ENCODE data around the gene AQP1. TPM values are rescaled to one million over a fixed set of nuclear protein-coding genes. Genes with fewer than 3 reads are reported as not detected.

The AQP1 gene
- total RNA-seq, 3 donors from 2014 or later = 132 to 213 (median 177) TPM

DNA sequence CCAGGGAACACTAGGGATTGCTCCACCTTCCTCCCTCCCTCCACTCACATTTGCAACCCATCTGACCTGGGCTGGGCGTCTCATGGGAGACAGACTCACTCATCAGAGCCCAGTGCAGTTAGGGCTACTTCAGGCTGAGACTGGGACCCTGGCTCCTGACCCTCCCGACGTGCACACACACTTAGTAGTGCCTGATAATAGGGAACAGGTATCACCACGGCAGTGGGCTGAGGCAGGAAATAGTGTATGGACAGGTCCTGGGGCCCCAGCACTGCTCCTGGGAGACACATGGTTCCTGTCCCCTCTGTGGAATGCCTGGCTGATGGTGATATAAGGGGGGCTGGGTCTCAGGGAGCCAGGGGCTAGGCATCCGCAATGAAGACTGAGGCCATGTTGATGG, 14.3 kb downstream of the AQP1 start:
- Histone ChIP-seq H3K9me3 (peaks cover 6 to 10% of the 10 kb centered on the region in 2 donors), H3K4me1 (no peaks in the 10 kb centered on the region), H3K4me3 (no peak overlapping the region), H3K27me3 (no peaks in the 10 kb centered on the region), H3K36me3 (no peaks in the 10 kb centered on the region), H3K27ac (no peak overlapping the region)
- DNase-seq (ENCODE audit: low spot score in 2 of 2) = peak in 1 of 2 donors; percentile 33
- intact Hi-C loops (cut with DNase I; ENCODE audit: low total_unique reads) = no loop called here
- TF ChIP-seq, protein P1, sequence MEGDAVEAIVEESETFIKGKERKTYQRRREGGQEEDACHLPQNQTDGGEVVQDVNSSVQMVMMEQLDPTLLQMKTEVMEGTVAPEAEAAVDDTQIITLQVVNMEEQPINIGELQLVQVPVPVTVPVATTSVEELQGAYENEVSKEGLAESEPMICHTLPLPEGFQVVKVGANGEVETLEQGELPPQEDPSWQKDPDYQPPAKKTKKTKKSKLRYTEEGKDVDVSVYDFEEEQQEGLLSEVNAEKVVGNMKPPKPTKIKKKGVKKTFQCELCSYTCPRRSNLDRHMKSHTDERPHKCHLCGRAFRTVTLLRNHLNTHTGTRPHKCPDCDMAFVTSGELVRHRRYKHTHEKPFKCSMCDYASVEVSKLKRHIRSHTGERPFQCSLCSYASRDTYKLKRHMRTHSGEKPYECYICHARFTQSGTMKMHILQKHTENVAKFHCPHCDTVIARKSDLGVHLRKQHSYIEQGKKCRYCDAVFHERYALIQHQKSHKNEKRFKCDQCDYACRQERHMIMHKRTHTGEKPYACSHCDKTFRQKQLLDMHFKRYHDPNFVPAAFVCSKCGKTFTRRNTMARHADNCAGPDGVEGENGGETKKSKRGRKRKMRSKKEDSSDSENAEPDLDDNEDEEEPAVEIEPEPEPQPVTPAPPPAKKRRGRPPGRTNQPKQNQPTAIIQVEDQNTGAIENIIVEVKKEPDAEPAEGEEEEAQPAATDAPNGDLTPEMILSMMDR (IDR thresholded peaks at IDR 0.05) = no peak
- TF ChIP-seq POLR2AphosphoS5 (IDR thresholded peaks at IDR 0.05) (no peak), POLR2A (IDR thresholded peaks at IDR 0.05) (no peak)

- H3K4me1 ChIP-seq = no peaks in the 10 kb centered on the region
- intact Hi-C loops (cut with DNase I; ENCODE audit: low total_unique reads) = no loop called here
- peak; percentile 11 to 31 for DNase-seq (ENCODE audit: low spot score in 2 of 2)
- no peaks in the 10 kb centered on the region for H3K36me3 ChIP-seq
- no peaks in the 10 kb centered on the region for H3K27me3 ChIP-seq
- TF ChIP-seq POLR2AphosphoS5 (IDR thresholded peaks at IDR 0.05) = no peak
- no peak for TF ChIP-seq POLR2A (IDR thresholded peaks at IDR 0.05)
- TF ChIP-seq, protein P1 (IDR thresholded peaks at IDR 0.05) = no peak
- H3K27ac ChIP-seq = no peak overlapping the region
- H3K4me3 ChIP-seq = no peak overlapping the region
- H3K9me3 ChIP-seq = peaks cover 6 to 10% of the 10 kb centered on the region in 2 donors
Measured at GRCh38 chr7:30926313-30926712, 14.7 kb downstream of the AQP1 start.

DNA sequence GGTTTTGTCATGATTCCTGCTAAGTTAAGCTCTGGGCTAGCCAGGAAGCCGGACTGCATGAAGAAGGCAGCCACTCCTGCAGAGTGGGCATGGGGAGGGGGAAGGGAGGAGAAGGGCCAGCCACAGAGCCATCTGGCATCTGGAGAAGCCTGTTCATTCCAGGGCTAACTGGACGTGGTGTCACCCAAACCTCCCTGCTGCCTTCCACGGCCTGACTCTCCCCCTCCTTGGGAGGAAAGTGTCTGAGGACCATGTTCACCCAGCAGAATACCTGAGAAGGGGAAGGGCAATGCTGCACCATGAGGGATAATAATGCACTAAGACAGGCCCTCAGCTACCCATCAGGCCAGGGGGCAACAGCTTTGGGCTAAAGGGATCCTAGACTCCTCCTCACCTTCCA, 15.4 kb downstream of the AQP1 start:
- no peaks in the 10 kb centered on the region for H3K27me3 ChIP-seq
- TF ChIP-seq POLR2A (IDR thresholded peaks at IDR 0.05) = no peak
- TF ChIP-seq POLR2AphosphoS5 (IDR thresholded peaks at IDR 0.05) = no peak
- TF ChIP-seq, protein P1 (IDR thresholded peaks at IDR 0.05) = no peak
- no peaks in the 10 kb centered on the region for H3K36me3 ChIP-seq
- intact Hi-C loops (cut with DNase I; ENCODE audit: low total_unique reads) = no loop called here
- DNase-seq (ENCODE audit: low spot score in 2 of 2) = no peak
- no peak overlapping the region for H3K27ac ChIP-seq
- peaks cover 6 to 10% of the 10 kb centered on the region in 2 donors for H3K9me3 ChIP-seq
- no peak overlapping the region for H3K4me3 ChIP-seq
- no peaks in the 10 kb centered on the region for H3K4me1 ChIP-seq

GRCh38 chr7:30927559-30927958, 15.9 kb downstream of the AQP1 start:
- Histone ChIP-seq H3K27me3 (no peaks in the 10 kb centered on the region), H3K27ac (no peak overlapping the region), H3K9me3 (peaks cover 6 to 10% of the 10 kb centered on the region in 2 donors), H3K4me1 (no peaks in the 10 kb centered on the region), H3K4me3 (no peak overlapping the region), H3K36me3 (no peaks in the 10 kb centered on the region)
- intact Hi-C loops (cut with DNase I; ENCODE audit: low total_unique reads) = no loop called here
- TF ChIP-seq POLR2AphosphoS5 (IDR thresholded peaks at IDR 0.05) (no peak), POLR2A (IDR thresholded peaks at IDR 0.05) (no peak)
- TF ChIP-seq, protein P1 (IDR thresholded peaks at IDR 0.05) = no peak
- peak in 1 of 2 donors; percentile 2 for DNase-seq (ENCODE audit: low spot score in 2 of 2)

- Histone ChIP-seq H3K36me3 (no peaks in the 10 kb centered on the region), H3K27me3 (no peaks in the 10 kb centered on the region), H3K4me1 (no peaks in the 10 kb centered on the region), H3K27ac (no peak overlapping the region), H3K9me3 (peaks cover 6 to 10% of the 10 kb centered on the region in 2 donors), H3K4me3 (no peak overlapping the region)
- peak in 1 of 2 donors; percentile 19 for DNase-seq (ENCODE audit: low spot score in 2 of 2)
- TF ChIP-seq POLR2A (IDR thresholded peaks at IDR 0.05) = no peak
- TF ChIP-seq POLR2AphosphoS5 (IDR thresholded peaks at IDR 0.05) = no peak
- TF ChIP-seq, protein P1 (IDR thresholded peaks at IDR 0.05) = no peak
- intact Hi-C loops (cut with DNase I; ENCODE audit: low total_unique reads) = no loop called here
Measured at GRCh38 chr7:30928254-30928872, 16.7 kb downstream of the AQP1 start.
